ENCODE results near the gene ELK4.

The ELK4 gene

DNA sequence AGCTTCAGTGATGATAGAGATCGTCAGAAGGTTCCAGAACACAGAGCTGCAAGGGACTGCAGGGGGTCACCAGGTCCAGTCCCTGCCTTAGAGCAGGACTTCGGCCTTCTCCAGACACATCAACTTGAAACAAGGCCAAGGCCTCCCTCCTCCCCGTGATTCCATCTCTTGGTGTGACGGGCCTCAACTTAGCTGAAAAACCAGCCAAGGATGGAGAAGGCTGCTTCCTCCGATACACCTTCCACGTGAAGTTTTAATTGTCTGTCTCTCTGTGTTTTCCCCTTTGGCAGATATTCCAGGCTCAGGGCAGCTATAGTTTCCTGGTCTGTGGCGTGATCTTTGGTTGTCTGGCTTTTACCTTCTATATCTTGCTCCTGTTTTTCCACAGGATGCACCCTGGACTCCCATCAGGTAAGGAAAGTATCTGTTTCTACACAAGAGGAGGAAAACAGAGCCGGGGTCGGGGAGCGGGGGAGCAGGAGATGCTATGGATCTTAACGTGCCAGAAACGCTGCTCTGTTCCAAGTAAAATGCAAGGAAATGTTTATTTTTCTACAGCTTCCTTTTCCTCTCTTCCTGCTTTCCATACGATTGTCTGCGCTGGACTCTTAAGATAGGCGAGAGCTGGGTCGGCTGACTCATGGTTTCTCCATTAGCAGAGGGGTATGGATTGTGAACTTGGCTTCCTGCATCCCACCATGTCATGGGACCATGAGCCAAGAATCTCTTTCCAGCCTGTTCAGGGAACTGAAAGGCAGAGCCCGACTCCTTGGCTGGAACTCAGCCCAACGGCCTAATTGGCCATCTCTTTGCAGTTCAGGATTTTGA lies 32.8 kb downstream of the ELK4 start:
- in situ Hi-C loops (cut with HindIII; ENCODE audit: low sequenced_read_pairs) = no loop called here

GRCh38 chr1:205597691-205598314 lies 34.0 kb downstream of the ELK4 start:
- in situ Hi-C loops (cut with HindIII; ENCODE audit: low sequenced_read_pairs) = no loop called here

- in situ Hi-C loops (cut with HindIII; ENCODE audit: low sequenced_read_pairs) = no loop called here
Observed at GRCh38 chr1:205596876-205597275, 34.9 kb downstream of the ELK4 start.

DNA sequence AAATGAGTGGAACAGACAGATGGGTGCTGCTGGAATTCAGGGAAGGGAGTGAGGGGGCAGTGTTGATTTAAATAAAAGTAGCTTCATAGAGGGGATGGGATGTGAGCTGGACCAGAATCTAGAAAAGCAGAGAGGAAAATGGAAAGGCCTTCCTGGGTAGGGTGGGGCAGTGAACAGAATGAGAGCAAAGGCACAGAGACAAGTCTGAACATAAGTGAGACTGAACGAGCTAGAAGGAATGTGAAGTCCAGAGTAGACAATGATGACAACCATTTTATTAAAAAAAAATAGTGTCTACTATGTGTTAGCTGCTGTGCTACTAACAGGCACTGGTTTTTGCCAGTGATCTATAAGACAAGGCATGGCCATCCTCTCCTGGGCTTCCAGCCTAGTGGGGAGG lies 36.0 kb downstream of the ELK4 start:
- in situ Hi-C loops (cut with HindIII; ENCODE audit: low sequenced_read_pairs) = no loop called here

DNA sequence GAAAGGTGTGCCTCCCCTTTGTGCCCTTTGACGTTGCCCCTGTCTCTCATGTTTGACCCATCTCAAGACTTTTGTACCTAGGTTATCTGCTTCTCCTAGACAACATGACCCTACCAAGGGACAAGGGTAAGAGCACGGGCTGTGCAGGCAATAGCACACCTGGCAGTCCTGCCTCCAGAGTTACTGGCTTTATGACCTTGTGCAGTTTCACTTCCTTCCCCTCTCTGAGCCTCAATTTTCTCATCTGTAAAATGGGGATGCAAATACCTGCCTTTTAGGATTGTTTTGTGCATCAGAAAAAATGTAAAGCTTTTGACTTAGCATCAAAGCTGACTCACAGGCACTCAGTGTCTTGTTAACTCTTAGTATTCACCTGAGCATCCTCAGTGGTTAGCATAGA lies 36.4 kb downstream of the ELK4 start:
- in situ Hi-C loops (cut with HindIII; ENCODE audit: low sequenced_read_pairs) = no loop called here

GRCh38 chr1:205594846-205595245 lies 37.0 kb downstream of the ELK4 start:
- in situ Hi-C loops (cut with HindIII; ENCODE audit: low sequenced_read_pairs) = no loop called here

- in situ Hi-C loops (cut with HindIII; ENCODE audit: low sequenced_read_pairs) = no loop called here
Observed at GRCh38 chr1:205593967-205594366, 37.8 kb downstream of the ELK4 start.

GRCh38 chr1:205593532-205593931 lies 38.3 kb downstream of the ELK4 start:
- in situ Hi-C loops (cut with HindIII; ENCODE audit: low sequenced_read_pairs) = no loop called here

GRCh38 chr1:205592443-205593003 lies 39.3 kb downstream of the ELK4 start:
- in situ Hi-C loops (cut with HindIII; ENCODE audit: low sequenced_read_pairs) = no loop called here

DNA sequence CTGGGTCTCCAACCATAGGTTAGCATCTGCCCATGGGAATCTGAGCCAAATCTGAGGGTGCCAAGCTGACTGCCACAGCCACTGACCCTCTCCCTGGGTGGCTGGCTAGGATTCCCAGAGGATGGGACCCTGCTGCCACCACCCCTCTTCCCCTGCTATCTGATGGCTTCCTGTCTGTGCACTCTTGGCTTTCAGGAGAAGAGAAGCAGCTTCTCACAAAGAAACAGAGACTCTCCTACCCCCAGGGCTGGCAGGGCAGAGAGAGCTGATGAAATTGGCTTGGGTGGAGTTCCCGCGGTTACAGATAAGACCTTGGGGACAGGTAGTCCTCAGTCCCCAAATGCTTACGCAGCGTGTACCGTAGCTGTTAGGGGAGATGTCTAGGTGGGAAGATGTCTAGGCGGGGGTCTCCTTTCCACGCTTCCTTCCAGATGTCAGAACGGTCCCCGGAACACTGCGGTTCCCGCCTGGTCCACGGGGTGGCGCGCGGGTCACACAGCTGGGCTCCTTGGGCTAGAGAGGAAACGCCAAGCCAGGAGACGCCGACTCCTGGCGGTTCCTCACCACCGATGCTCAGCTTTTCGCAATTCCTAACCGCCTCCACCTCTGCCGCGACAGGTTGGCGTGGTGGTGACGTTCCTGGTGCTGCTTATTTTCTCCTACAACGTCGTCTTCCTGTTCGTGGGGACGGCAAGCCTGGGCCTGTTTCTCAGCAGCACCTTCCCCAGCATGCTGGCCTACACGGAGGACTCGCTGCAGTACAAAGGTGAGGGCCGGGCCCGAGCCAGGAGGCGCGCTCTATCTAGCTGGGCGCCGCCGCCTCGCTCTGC lies 40.1 kb downstream of the ELK4 start:
- in situ Hi-C loops (cut with HindIII; ENCODE audit: low sequenced_read_pairs) = no loop called here

- in situ Hi-C loops (cut with HindIII; ENCODE audit: low sequenced_read_pairs) = no loop called here
Observed at GRCh38 chr1:205590777-205591513, 40.9 kb downstream of the ELK4 start.

DNA sequence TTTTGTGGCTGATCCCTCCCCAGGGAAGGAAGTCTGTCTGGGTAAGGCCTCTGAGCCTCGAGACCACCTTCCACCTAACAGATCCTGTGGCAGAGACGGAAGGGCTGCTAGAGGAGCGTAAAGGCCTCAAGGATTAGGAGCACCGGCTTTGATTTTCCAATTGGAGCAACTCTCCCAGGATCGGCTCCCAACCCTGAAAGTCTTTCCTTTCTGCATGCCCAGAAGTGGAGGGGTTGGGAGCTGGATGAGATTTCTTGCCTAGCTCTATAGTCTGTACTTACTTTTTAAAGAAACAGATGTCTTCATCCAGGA lies 41.4 kb downstream of the ELK4 start:
- in situ Hi-C loops (cut with HindIII; ENCODE audit: low sequenced_read_pairs) = no loop called here

DNA sequence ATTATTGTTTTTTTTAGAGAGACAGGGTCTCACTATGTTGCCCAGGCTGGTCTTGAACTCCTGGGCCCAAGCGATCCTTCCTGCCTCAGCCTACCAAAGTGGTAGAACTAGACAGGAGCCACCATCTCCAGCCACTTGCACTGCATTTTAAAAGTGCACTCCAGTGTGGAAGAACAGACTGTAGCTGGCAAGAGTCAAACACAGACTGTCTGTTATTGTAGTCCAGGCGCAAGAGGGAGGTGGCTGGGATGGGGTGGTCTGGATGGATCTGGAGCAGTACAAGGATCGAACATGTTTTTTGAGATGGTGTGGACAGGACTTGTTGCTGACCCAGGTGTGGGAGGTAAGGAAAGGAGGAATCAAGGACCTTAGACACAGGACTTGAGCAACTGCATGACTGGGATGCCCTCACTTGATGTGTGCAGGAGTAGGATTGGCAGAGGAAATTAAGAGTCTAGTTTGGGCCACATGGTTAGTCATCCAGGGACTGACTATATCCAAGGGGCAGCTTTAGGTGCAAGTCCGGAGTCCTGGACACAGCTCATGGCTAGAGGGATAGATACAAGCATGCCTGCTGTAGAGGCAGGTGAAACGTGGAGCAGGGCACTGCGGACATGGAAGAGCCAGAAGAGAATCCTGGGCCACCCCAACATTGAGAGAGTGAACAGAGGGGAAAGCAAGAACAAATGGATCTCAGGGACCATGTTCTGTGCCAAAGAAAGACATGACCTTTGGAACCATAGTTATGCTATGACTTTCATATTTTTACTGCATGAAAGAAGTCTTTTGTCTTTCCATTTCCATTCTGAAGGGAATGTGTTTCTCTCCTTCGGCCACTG lies 42.0 kb downstream of the ELK4 start:
- in situ Hi-C loops (cut with HindIII; ENCODE audit: low sequenced_read_pairs) = no loop called here

- in situ Hi-C loops (cut with HindIII; ENCODE audit: low sequenced_read_pairs) = no loop called here
Observed at GRCh38 chr1:205589046-205589445, 42.8 kb downstream of the ELK4 start.

GRCh38 chr1:205588636-205589035 lies 43.2 kb downstream of the ELK4 start:
- in situ Hi-C loops (cut with HindIII; ENCODE audit: low sequenced_read_pairs) = no loop called here

- in situ Hi-C loops (cut with HindIII; ENCODE audit: low sequenced_read_pairs) = no loop called here
Observed at GRCh38 chr1:205587581-205587980, 44.2 kb downstream of the ELK4 start.

DNA sequence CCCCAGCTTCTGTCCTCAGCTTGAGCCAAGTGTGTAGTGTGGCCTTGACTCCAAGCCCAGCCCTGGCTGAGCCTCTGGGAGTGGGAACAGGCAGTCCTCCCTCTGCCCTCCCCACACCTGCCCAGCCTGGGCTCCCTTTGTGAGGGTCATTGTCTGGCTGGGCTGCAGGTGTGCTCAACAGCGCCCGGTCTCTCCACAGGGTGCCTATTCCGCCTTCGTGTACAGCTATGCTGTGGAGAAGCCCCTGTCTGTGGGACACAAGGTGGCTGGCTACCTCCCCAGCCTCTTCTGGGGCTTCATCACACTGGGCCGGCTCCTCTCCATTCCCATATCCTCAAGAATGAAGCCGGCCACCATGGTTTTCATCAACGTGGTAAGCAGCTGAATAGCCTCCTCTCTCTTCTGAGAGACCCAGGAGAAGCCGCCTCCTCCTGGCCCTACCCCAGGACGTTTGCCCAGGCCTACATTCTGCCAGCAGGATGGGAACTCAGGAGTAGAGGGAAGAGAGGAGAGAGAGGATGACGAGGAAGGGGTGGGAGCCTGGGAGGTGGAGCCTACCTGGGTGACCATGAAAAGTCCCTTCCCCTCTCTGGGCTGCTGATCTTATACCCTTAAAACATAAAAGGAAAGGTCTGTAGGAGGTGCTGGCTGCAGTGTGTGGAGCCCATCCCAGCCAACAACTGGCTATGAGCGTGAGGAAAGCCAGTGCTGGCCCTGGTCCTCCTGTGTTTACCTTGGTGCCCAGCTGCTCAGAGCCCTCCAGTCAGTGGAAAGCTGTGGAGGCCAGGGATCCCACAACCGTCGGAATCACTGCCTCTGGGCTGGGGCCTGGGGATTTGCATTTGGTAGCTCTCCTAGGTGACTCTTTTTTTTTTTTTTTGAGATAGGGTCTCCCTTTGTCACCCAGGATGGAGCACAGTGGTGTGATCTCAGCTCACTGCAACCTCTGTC lies 45.7 kb downstream of the ELK4 start:
- in situ Hi-C loops (cut with HindIII; ENCODE audit: low sequenced_read_pairs) = no loop called here

GRCh38 chr1:205585169-205585834 lies 46.5 kb downstream of the ELK4 start:
- in situ Hi-C loops (cut with HindIII; ENCODE audit: low sequenced_read_pairs) = no loop called here
